Epithelial cell of alveolus of lung (primary cell): ENCODE data around the gene NXNL2. TPM values are rescaled to one million over a fixed set of nuclear protein-coding genes. Genes with fewer than 3 reads are reported as not detected.

Source experiments
- total RNA-seq: library from RNA; depleted of rRNA; stranded (reverse); fragments of >200 nt; gene quantifications from 2 replicates; pipeline ENCODE4 v1.2.1, GENCODE V29; 2015

The NXNL2 gene
- total RNA-seq: 0.52 TPM in 1 of 2 replicates, not detected in the other

GRCh38 chr9:88534456-88535225, at the start of gene NXNL2:
Gene NXNL2, plus strand, starts transcription at chr9:88535178. Its CDS starts 257 bp downstream, at chr9:88535435.

Other genes with a start within 250 kb of the NXNL2 start
- gene SPIN1, start 146.7 kb upstream of the NXNL2 start, total RNA-seq: 70.5 and 85.2 TPM in 2 replicates